Ovary (tissue), 9 donors: ENCODE results near the gene STX11. TPM values are rescaled to one million over a fixed set of nuclear protein-coding genes. Genes with fewer than 3 reads are reported as not detected.

Experiments used
- DNase-seq, 5 donors: peaks; one replicate each; pipeline ENCODE4 v3.0.0-alpha.2; 2019 to 2020
- H3K27ac ChIP-seq, 2 donors: fragments of 200-600 bp; one replicate each; pipeline versions ENCODE4 v1.5.1 to v1.8.0; 2019 to 2022
- H3K27me3 ChIP-seq: fragments of 200-600 bp; one replicate; pipeline ENCODE4 v1.8.0; 2022
- H3K36me3 ChIP-seq: fragments of 200-600 bp; sonication (generic); one replicate; pipeline ENCODE4 v1.5.1; 2019
- H3K4me1 ChIP-seq: one replicate; pipeline ENCODE4 v1.8.1; 2013; ENCODE audit warnings: mild to moderate bottlenecking, moderate library complexity; ENCODE audit not compliant: insufficient read depth
- H3K4me3 ChIP-seq: fragments of 200-600 bp; sonication (generic); one replicate; pipeline ENCODE4 v1.5.1; 2017
- H3K9me3 ChIP-seq, 2 donors: fragments of 200-600 bp in 1 of 2; sonication (generic) in 1 of 2; one replicate each; pipeline versions ENCODE4 v1.5.1 to v1.8.1; 2013 to 2019; ENCODE audit warnings: mild to moderate bottlenecking in 1 of 2, moderate library complexity in 1 of 2
- EP300 ChIP-seq: sonication (generic); formaldehyde crosslinking; IDR thresholded peaks from one replicate; pipeline ENCODE4 v1.6.1; 2017; ENCODE audit warnings: antibody characterized with exemption
- POLR2A ChIP-seq: fragments of 450-650 bp; IDR thresholded peaks from one replicate; pipeline ENCODE4 v1.6.1; 2017; ENCODE audit warnings: antibody characterized with exemption, mild to moderate bottlenecking, moderate library complexity
- WGBS, 3 donors: extraction: QIAGEN DNeasy Blood & Tissue Kit in 1 of 3; methylation state at CpG; one replicate each; pipeline versions ENCODE4 v1.1.5 to v1.1.7; 2013 to 2017; 5-methylcytosine and 5-hydroxymethylcytosine counted together
- intact Hi-C, 4 donors: fragments of 100-400 bp; cut with DNase I; formaldehyde crosslinking; loops; one replicate each; pipeline versions ENCODE4 v1.11.0 to v1.15.1; 2022 to 2023
- polyA plus RNA-seq, 2 donors: library from polyadenylated mRNA; stranded (reverse); fragments of 200-250 nt in 1 of 2; fragments of 350-450 nt in 1 of 2; fragmentation: Illumina TruSeq in 1 of 2; extraction: RNeasy Lipid Tissue Mini Kit (QIAGEN cat#74804) in 1 of 2; gene quantifications; one replicate each; pipeline ENCODE4 v1.2.3, GENCODE V29; 2013 to 2014
- total RNA-seq, 7 donors: library from RNA; depleted of rRNA in 2 of 7; stranded (reverse); fragments of >200 nt in 2 of 7; fragmentation: NEBNext Ultra II Directional in 3 of 7; extraction: Animal tissue kit (Norgen Biotek cat#: 25700) in 3 of 7; gene quantifications; one replicate each; pipeline versions ENCODE4 v1.1.0 to v1.2.4, GENCODE V29; 2016 to 2023
- TF ChIP-seq, protein P1 (sequence below), 3 donors: fragments of 450-650 bp in 2 of 3; fragments of 200-600 bp in 1 of 3; IDR thresholded peaks; one replicate each; pipeline versions ENCODE4 v1.5.1 to v1.8.0; 2016 to 2022; ENCODE audit warnings: antibody characterized with exemption in 3 of 3, mild to moderate bottlenecking in 1 of 3
- donor health status: DM: no; HTN: no; CAD: no; lungs with moderate emphysema.
- donor health status: DM: no; HTN: no; CAD: no.
- donor health status: Bipolar disorder and iron deficiency.
- donor health status: DM: yes; HTN: yes; CAD: no.
- donor health status: DM: no; HTN: no; CAD: no.
- donor health status: DM: yes; HTN: yes; CAD: no.

Gene STX11
- total and polyA plus RNA-seq, 9 donors: 0.45 to 6.0 (median 1.7) TPM

DNA sequence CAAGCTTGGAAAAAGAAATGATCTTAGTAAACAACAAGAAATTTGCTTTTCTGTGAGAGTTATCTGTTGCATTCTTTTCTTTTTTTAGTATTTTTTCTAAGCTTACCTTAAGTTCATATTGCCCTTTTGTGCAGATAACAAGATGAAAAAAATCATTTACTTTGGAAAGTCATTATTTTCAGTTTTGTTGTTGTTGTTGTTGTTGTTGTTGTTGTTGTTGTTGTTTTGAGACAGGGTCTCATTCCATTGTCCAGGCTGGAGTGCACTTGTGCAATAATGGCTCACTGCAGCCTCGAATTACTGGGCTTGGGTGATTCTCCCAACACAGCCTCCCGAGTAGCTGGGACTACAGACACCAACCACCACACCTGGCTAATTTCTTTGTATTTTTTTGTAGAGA, 8.8 kb upstream of the STX11 start:
- TF ChIP-seq, protein P1, sequence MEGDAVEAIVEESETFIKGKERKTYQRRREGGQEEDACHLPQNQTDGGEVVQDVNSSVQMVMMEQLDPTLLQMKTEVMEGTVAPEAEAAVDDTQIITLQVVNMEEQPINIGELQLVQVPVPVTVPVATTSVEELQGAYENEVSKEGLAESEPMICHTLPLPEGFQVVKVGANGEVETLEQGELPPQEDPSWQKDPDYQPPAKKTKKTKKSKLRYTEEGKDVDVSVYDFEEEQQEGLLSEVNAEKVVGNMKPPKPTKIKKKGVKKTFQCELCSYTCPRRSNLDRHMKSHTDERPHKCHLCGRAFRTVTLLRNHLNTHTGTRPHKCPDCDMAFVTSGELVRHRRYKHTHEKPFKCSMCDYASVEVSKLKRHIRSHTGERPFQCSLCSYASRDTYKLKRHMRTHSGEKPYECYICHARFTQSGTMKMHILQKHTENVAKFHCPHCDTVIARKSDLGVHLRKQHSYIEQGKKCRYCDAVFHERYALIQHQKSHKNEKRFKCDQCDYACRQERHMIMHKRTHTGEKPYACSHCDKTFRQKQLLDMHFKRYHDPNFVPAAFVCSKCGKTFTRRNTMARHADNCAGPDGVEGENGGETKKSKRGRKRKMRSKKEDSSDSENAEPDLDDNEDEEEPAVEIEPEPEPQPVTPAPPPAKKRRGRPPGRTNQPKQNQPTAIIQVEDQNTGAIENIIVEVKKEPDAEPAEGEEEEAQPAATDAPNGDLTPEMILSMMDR (IDR thresholded peaks at IDR 0.05): no peak
- TF ChIP-seq POLR2A (no peak), EP300 (no peak)
- intact Hi-C loops: no loop called here
- H3K27ac ChIP-seq: no peak overlapping the region
- WGBS, 3 donors: 83 to 89% (median 88%) methylated on average over 2 of the region's 2 CpGs
- no peaks in the 10 kb centered on the region for H3K9me3 ChIP-seq
- no peaks in the 10 kb centered on the region for H3K36me3 ChIP-seq
- no peaks in the 10 kb centered on the region for H3K4me1 ChIP-seq
- no peaks in the 10 kb centered on the region for H3K27me3 ChIP-seq
- H3K4me3 ChIP-seq: no peak overlapping the region
- DNase-seq: no peak

DNA sequence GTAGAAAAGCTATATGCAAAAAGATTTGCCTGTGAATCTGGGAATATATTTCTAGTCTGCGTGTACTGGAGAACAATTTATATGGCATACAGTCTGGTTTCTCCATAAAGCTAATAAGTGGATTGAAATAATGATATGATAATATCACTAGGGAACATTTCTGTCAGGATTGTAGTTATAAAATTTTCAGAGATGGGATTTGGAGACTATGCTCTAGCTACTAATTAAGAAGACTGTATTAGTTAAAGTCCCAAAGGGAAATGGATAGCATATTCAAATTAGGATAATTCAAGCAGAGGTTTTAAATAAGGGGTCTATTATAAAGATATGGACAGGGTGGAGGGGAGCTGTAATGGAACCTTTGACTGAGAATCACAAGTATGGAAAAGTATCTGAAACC, 7.2 kb upstream of the STX11 start:
- Histone ChIP-seq H3K36me3 (no peaks in the 10 kb centered on the region), H3K27me3 (no peaks in the 10 kb centered on the region), H3K27ac (no peak overlapping the region), H3K4me3 (no peak overlapping the region), H3K9me3 (no peaks in the 10 kb centered on the region), H3K4me1 (no peaks in the 10 kb centered on the region)
- intact Hi-C loops: no loop called here
- no peak for DNase-seq
- TF ChIP-seq EP300: no peak
- no peak for TF ChIP-seq POLR2A
- TF ChIP-seq, protein P1 (IDR thresholded peaks at IDR 0.05): no peak
- 95 to 99% (median 96%) methylated on average over 1 of the region's 1 CpG for WGBS, 3 donors

DNA sequence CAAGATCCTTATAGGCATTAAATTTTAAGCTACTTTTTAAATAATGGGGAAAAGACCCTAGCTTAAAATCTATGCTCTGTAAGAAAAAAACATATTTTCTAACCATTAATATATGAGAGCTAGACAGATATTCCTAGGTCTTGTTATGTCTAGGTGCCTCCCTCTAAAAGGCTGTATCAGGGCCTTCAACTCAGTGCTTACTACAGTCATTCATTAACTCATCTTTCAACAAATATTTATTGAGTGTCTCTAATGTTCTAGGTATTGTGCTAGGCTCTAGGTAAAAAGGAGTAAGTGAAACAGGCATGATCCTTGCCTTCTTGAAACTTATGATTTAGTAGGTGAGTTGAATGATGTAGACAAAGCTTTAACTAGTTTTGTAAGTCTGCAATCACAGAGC, 6.4 kb upstream of the STX11 start:
- intact Hi-C loops: no loop called here
- DNase-seq: no peak
- H3K27ac ChIP-seq: no peak overlapping the region
- no peaks in the 10 kb centered on the region for H3K36me3 ChIP-seq
- TF ChIP-seq, protein P1 (IDR thresholded peaks at IDR 0.05): no peak
- no peak for TF ChIP-seq POLR2A
- TF ChIP-seq EP300: no peak
- no peaks in the 10 kb centered on the region for H3K27me3 ChIP-seq
- no peaks in the 10 kb centered on the region for H3K4me1 ChIP-seq
- no peak overlapping the region for H3K4me3 ChIP-seq
- no peaks in the 10 kb centered on the region for H3K9me3 ChIP-seq

DNA sequence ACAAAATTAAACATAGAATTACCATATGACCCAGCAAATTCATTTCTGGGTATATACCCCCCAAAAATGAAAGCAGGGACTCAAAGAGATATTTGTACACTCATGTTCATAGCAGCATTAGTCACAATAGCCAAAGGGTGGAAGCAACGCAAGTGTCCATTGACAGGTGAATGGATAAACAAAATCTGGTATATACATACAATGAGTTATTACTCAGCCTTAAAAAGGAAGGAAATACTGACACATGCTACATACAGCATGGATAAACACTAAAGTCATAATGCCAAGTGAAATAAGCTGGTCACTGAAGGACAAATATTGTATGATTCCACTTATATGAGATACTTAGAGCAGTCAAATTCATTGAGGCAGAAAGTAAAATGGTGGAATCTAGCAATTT, 5.3 kb upstream of the STX11 start:
- Histone ChIP-seq H3K4me1 (peaks cover 6% of the 10 kb centered on the region), H3K36me3 (no peaks in the 10 kb centered on the region), H3K27me3 (no peaks in the 10 kb centered on the region), H3K4me3 (no peak overlapping the region), H3K9me3 (no peaks in the 10 kb centered on the region), H3K27ac (no peak overlapping the region)
- no peak for DNase-seq
- TF ChIP-seq EP300 (no peak), POLR2A (no peak)
- TF ChIP-seq, protein P1 (IDR thresholded peaks at IDR 0.05): no peak
- 82 to 97% (median 86%) methylated on average over 1 of the region's 1 CpG for WGBS, 3 donors
- intact Hi-C loops: no loop called here

DNA sequence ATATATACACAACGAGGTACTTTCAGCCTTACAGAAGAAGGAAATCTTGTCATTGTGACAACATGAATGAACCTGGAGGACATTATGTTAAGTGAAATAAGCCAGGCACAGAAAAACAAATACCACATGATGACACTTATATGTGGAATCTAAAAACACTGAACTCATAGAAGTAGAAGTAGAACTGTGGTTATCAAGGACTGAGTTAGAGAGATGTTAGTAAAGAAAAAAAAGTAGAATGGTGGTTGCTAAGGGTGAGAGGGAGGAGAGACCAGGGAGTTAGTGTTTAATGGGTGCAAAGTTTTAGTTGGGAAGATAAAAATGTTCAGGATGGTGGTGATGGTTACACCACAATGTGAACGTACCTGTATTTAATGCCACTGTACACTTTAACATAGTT, 4.8 kb upstream of the STX11 start:
- peaks cover 7% of the 10 kb centered on the region for H3K4me1 ChIP-seq
- no peak overlapping the region for H3K27ac ChIP-seq
- TF ChIP-seq POLR2A (no peak), EP300 (no peak)
- TF ChIP-seq, protein P1 (IDR thresholded peaks at IDR 0.05): no peak
- H3K9me3 ChIP-seq: no peaks in the 10 kb centered on the region
- intact Hi-C loops: no loop called here
- no peaks in the 10 kb centered on the region for H3K36me3 ChIP-seq
- no peak overlapping the region for H3K4me3 ChIP-seq
- no peak for DNase-seq
- WGBS, 3 donors: 85 to 91% (median 86%) methylated on average over 2 of the region's 2 CpGs
- no peaks in the 10 kb centered on the region for H3K27me3 ChIP-seq
